Measurements from ENCODE around the gene MORN1.

- TF ChIP-seq CTCF (IDR thresholded peaks at IDR 0.05) (no peak), POLR2A (IDR thresholded peaks at IDR 0.05) (no peak)
Measured at GRCh38 chr1:2430592-2430973, 39.2 kb upstream of the MORN1 start.

Data from testis (tissue), 2 donors.